Stimulated activated CD8-positive, alpha-beta memory T cell treated with anti-CD3 and anti-CD28 coated beads, Interleukin-7, amount 100 ng/mL, for 4 hours (primary cell): ENCODE results near the gene ARHGEF3.
A peak's percentile ranks its signal among the peaks of the same experiment; 100 is the strongest.

Experiments
- DNase-seq, 2 donors: peaks; one replicate each; pipeline ENCODE4 v3.0.0-alpha.2; 2020; ENCODE audit warnings: low read depth in 2 of 2

The ARHGEF3 gene

GRCh38 chr3:56795097-56795828 is 6.5 kb downstream of the ARHGEF3 start:
- no peak for DNase-seq

- no peak for DNase-seq
These were observed 9.6 kb downstream of the ARHGEF3 start for GRCh38 chr3:56792193-56792592.

- DNase-seq: no peak
These were observed 11.5 kb downstream of the ARHGEF3 start for GRCh38 chr3:56790016-56790821.

- no peak for DNase-seq
These were observed 12.7 kb downstream of the ARHGEF3 start for GRCh38 chr3:56789076-56789475.

- no peak for DNase-seq
These were observed 13.2 kb downstream of the ARHGEF3 start for GRCh38 chr3:56788521-56788920.

GRCh38 chr3:56787784-56788256 is 13.9 kb downstream of the ARHGEF3 start:
- no peak for DNase-seq

GRCh38 chr3:56787258-56787775 is 14.4 kb downstream of the ARHGEF3 start:
- DNase-seq: no peak

GRCh38 chr3:56785499-56785898 is 16.2 kb downstream of the ARHGEF3 start:
- no peak for DNase-seq

- no peak for DNase-seq
These were observed 17.2 kb downstream of the ARHGEF3 start for GRCh38 chr3:56784448-56785001.

GRCh38 chr3:56783644-56784447 is 17.9 kb downstream of the ARHGEF3 start:
- DNase-seq: peak; percentile 66 to 69

GRCh38 chr3:56782906-56783305 is 18.8 kb downstream of the ARHGEF3 start:
- no peak for DNase-seq

GRCh38 chr3:56782215-56782614 is 19.5 kb downstream of the ARHGEF3 start:
- no peak for DNase-seq

GRCh38 chr3:56781762-56782161 is 20.0 kb downstream of the ARHGEF3 start:
- no peak for DNase-seq

GRCh38 chr3:56780936-56781335 is 20.8 kb downstream of the ARHGEF3 start:
- no peak for DNase-seq

- no peak for DNase-seq
These were observed 22.9 kb downstream of the ARHGEF3 start for GRCh38 chr3:56778893-56779292.

- DNase-seq: no peak
These were observed 25.2 kb downstream of the ARHGEF3 start for GRCh38 chr3:56776556-56776950.

- no peak for DNase-seq
These were observed 25.8 kb downstream of the ARHGEF3 start for GRCh38 chr3:56775838-56776555.

GRCh38 chr3:56775445-56775837 is 26.3 kb downstream of the ARHGEF3 start:
- no peak for DNase-seq

- DNase-seq: no peak
These were observed 27.8 kb downstream of the ARHGEF3 start for GRCh38 chr3:56773986-56774385.

GRCh38 chr3:56772952-56773938 is 28.5 kb downstream of the ARHGEF3 start:
- no peak for DNase-seq
